Lung (tissue), 12 donors: ENCODE measurements around the gene SEMA4D. TPM values are rescaled to one million over a fixed set of nuclear protein-coding genes. Genes with fewer than 3 reads are reported as not detected.
A peak's percentile ranks its signal among the peaks of the same experiment; 100 is the strongest.

Experiments used
- ATAC-seq: fragments of 200-7000 bp; cut with Tn5 transposase; one replicate; pipeline ENCODE4 v1.9.1; 2020; ENCODE audit warnings: moderate number of reproducible peaks; ENCODE audit not compliant: insufficient read depth, low FRiP score
- DNase-seq, 3 donors: peaks; one replicate each; pipeline ENCODE4 v3.0.0-alpha.2; 2013 to 2017
- H3K27ac ChIP-seq, 2 donors: one replicate each; pipeline ENCODE4 v1.5.1; 2013; ENCODE audit warnings: mild to moderate bottlenecking in 2 of 2, moderate library complexity in 2 of 2, control low read depth in 1 of 2, inconsistent platforms in 1 of 2, low read depth in 1 of 2, low read length in 1 of 2
- H3K27me3 ChIP-seq, 3 donors: one replicate each; pipeline ENCODE4 v1.5.1; 2013; ENCODE audit warnings: low read length in 2 of 3; ENCODE audit not compliant: control insufficient read depth in 3 of 3, insufficient read depth in 3 of 3
- H3K36me3 ChIP-seq, 4 donors: one replicate each; pipeline ENCODE4 v1.5.1; 2013; ENCODE audit warnings: low read length in 4 of 4, mild to moderate bottlenecking in 1 of 4, moderate library complexity in 1 of 4; ENCODE audit not compliant: control insufficient read depth in 4 of 4, insufficient read depth in 4 of 4
- H3K4me1 ChIP-seq, 5 donors: one replicate each; pipeline ENCODE4 v1.5.1; 2013; ENCODE audit warnings: low read length in 5 of 5, mild to moderate bottlenecking in 2 of 5, moderate library complexity in 1 of 5; ENCODE audit not compliant: control insufficient read depth in 5 of 5, insufficient read depth in 5 of 5
- H3K4me3 ChIP-seq: one replicate; pipeline ENCODE4 v1.5.1; 2013; ENCODE audit warnings: mild to moderate bottlenecking, control low read depth, moderate library complexity
- H3K9ac ChIP-seq, 2 donors: one replicate each; pipeline ENCODE4 v1.5.1; 2013; ENCODE audit warnings: low read length in 2 of 2, control low read depth in 1 of 2; ENCODE audit not compliant: insufficient read depth in 1 of 2
- H3K9me3 ChIP-seq, 4 donors: one replicate each; pipeline ENCODE4 v1.5.1; 2013; ENCODE audit warnings: low read length in 3 of 4, mild to moderate bottlenecking in 1 of 4, moderate library complexity in 1 of 4; ENCODE audit not compliant: control insufficient read depth in 4 of 4, insufficient read depth in 3 of 4
- WGBS, 2 donors: extraction: QIAGEN DNeasy Blood & Tissue Kit; methylation state at CpG; one replicate each; pipeline ENCODE4 v1.1.7; 2013; 5-methylcytosine and 5-hydroxymethylcytosine counted together
- polyA plus RNA-seq, 2 donors: library from polyadenylated mRNA; stranded (reverse); fragments of 200-250 nt; gene quantifications; one replicate each; pipeline ENCODE4 v1.2.1, GENCODE V29; 2013
- total RNA-seq, 2 donors: library from RNA; depleted of rRNA in 1 of 2; stranded (reverse); fragments of >200 nt in 1 of 2; gene quantifications; one replicate each; pipeline ENCODE4 v1.2.1, GENCODE V29; 2014 to 2021
- TF ChIP-seq, protein P1 (sequence below): IDR thresholded peaks from 2 replicates; pipeline ENCODE4 v1.5.1; 2012; ENCODE audit warnings: mild to moderate bottlenecking; ENCODE audit errors: control extremely low read depth, extremely low read depth
- donor health status: control.
- donor health status: control.
- donor health status: Bipolar disorder and iron deficiency.
- donor health status: healthy.
- donor health status: DM: yes; HTN: yes; CAD: no.

The SEMA4D gene
- total and polyA plus RNA-seq, 4 donors = 6.7 to 61.5 (median 29.0) TPM

DNA sequence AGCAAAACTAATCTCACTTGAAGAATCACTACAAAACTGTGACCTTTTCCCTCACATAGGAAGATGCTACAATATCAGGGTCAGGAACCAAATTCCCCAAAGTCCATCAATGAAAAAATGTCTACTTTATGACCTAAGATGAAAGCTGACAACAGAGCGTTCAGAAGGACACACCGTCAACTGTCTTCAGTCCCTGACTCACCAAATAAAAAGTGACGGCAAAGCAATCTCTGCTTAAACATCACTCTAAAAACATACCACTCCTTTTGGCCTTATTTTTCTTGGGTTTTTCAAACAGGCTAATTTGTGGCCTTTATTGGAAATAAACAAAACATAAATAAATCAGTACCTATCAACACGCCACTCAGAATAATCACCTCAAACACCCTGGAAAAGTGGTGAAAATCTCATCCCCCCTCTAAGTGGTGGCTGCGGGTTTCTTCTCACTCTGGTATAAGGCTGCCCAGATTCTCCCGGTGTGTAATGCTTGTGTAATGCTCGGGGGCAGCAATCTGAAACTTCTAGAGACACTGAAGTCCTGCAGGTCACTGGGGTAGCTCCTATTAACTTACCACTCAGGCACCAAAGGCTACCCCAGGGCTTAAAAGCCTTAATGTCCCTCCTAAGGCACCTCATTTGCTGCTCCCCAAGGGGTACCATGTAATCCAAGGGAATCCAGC, 29.5 kb downstream of the SEMA4D start:
- ATAC-seq (no peak), DNase-seq (no peak)
- peaks cover 0 to 10% (median 3%) of the 10 kb centered on the region in 5 donors for H3K4me1 ChIP-seq
- TF ChIP-seq, protein P1, sequence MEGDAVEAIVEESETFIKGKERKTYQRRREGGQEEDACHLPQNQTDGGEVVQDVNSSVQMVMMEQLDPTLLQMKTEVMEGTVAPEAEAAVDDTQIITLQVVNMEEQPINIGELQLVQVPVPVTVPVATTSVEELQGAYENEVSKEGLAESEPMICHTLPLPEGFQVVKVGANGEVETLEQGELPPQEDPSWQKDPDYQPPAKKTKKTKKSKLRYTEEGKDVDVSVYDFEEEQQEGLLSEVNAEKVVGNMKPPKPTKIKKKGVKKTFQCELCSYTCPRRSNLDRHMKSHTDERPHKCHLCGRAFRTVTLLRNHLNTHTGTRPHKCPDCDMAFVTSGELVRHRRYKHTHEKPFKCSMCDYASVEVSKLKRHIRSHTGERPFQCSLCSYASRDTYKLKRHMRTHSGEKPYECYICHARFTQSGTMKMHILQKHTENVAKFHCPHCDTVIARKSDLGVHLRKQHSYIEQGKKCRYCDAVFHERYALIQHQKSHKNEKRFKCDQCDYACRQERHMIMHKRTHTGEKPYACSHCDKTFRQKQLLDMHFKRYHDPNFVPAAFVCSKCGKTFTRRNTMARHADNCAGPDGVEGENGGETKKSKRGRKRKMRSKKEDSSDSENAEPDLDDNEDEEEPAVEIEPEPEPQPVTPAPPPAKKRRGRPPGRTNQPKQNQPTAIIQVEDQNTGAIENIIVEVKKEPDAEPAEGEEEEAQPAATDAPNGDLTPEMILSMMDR = no peak
- no peaks in the 10 kb centered on the region for H3K27me3 ChIP-seq
- no peak overlapping the region for H3K27ac ChIP-seq
- no peak overlapping the region for H3K4me3 ChIP-seq
- peaks cover 0 to 3% (median 0%) of the 10 kb centered on the region in 4 donors for H3K36me3 ChIP-seq
- WGBS, 2 donors = 82% methylated on average over 7 of the region's 7 CpGs
- H3K9ac ChIP-seq = no peak overlapping the region
- peaks cover 0 to 3% (median 0%) of the 10 kb centered on the region in 4 donors for H3K9me3 ChIP-seq

DNA sequence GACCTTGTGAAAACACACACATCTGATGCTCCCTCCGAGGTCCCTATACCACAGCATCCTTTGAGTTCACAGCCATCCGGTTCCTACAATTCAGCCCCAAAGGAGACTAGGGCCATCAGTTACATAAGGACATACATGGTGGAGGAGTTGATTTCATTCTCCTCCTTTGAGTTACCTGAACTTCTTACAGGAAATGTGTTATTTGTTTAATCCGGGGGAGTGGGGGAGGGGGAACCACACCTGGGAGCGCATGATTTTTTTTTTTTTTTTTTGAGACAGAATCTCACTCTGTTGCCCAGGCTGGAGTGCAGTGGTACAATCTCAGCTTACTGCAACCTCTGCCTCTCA, 30.7 kb downstream of the SEMA4D start:
- TF ChIP-seq, protein P1 = no peak
- ATAC-seq (no peak), DNase-seq (no peak)
- Histone ChIP-seq H3K9me3 (no peaks in the 10 kb centered on the region), H3K27me3 (no peaks in the 10 kb centered on the region), H3K4me1 (peaks cover 0 to 10% (median 3%) of the 10 kb centered on the region in 5 donors), H3K27ac (peak overlapping the region in 1 of 2 donors; percentile 32), H3K4me3 (no peak overlapping the region), H3K9ac (no peak overlapping the region), H3K36me3 (peaks cover 0 to 3% (median 0%) of the 10 kb centered on the region in 4 donors)
- 76 to 84% methylated on average over 4 of the region's 4 CpGs for WGBS, 2 donors

DNA sequence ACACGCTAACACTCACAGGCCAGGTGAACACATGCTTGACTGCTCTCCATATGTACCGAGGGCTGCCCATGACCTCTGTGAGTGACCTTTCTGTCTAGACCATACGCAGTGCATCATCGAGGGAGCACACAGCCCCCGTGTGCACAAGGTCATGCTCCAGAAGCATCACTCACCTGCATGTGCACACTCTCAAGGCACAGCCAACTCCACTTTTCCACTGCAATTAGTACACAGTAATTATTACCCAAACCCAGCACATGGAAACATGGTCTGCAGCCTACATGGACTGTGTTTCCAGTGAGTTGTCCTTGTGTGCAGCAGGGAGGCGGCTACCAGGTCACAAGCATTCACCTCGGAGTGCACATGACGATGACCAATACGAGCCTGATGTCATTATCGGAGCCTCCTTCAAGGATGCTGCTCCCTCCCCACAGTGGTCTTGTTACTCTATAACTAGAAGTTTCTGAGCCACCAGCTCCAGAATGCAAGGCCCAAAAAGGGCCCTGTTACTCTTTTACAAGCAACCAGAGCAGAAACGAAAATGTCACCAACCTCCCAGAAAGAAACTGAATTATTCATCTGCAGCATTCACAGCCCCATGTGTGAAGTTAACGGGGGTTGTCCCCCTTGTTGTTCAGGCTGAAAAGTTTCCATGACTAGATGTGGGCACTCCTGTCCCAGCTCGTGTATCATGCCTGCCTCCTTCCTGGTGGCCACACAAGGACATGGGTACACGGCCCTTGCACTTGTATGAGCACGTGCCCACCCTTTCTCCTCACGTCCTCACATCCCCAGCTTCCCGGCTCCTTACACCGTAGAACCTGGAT, 31.2 kb downstream of the SEMA4D start:
- 85 to 92% methylated on average over 18 of the region's 18 CpGs for WGBS, 2 donors
- ATAC-seq (no peak), DNase-seq (no peak)
- peaks cover 0 to 3% (median 0%) of the 10 kb centered on the region in 4 donors for H3K36me3 ChIP-seq
- no peak overlapping the region for H3K9ac ChIP-seq
- no peaks in the 10 kb centered on the region for H3K9me3 ChIP-seq
- TF ChIP-seq, protein P1 = no peak
- peak overlapping the region in 1 of 2 donors; percentile 32 for H3K27ac ChIP-seq
- H3K4me1 ChIP-seq = peaks cover 0 to 10% (median 3%) of the 10 kb centered on the region in 5 donors
- H3K4me3 ChIP-seq = no peak overlapping the region
- H3K27me3 ChIP-seq = no peaks in the 10 kb centered on the region
